B cell (primary cell): Measurements from ENCODE around the gene UNC5B. TPM values are rescaled to one million over a fixed set of nuclear protein-coding genes. Genes with fewer than 3 reads are reported as not detected.

ENCODE experiments used
- ATAC-seq: fragments of 200-7000 bp; cut with Tn5 transposase; one replicate; pipeline ENCODE4 v1.10.0; 2021; ENCODE audit warnings: low read depth, mild to moderate bottlenecking, moderate number of reproducible peaks, moderate library complexity
- CTCF ChIA-PET: fragments of 350-600 bp; sonication (Branson Sonifier 250); formaldehyde crosslinking; loops from one replicate; lab custom pipeline; 2021; ENCODE audit warnings: antibody characterized with exemption, inconsistent platforms; lab: Charles Lee
- POLR2A ChIA-PET: fragments of 350-600 bp; sonication (Branson Sonifier 250); formaldehyde crosslinking; loops from one replicate; lab custom pipeline; 2021; ENCODE audit warnings: antibody characterized with exemption; lab: Charles Lee
- DNase-seq: peaks from one replicate; pipeline ENCODE4 v3.0.0; 2013
- H2AFZ ChIP-seq: 2 replicates; pipeline ENCODE4 v1.6.1; 2012; ENCODE audit warnings: mild to moderate bottlenecking, low read depth, low read length; ENCODE audit not compliant: insufficient read depth, poor library complexity, severe bottlenecking
- H3K27ac ChIP-seq, 2 donors: 1 replicate in 1 of 2; 2 replicates in 1 of 2; pipeline ENCODE4 v1.5.1; 2012 to 2013; ENCODE audit warnings: low read length in 2 of 2, mild to moderate bottlenecking in 2 of 2, moderate library complexity in 1 of 2
- H3K27me3 ChIP-seq, 4 experiments: fragments of 200-600 bp in 1 of 4; sonication (generic) in 1 of 4; replicated peaks in 1 of 4; 1 replicate in 2 of 4; 2 replicates in 2 of 4; pipeline versions ENCODE4 v1.6.1 to v1.7.0; 2013 to 2016; ENCODE audit warnings: low read length in 3 of 4, mild to moderate bottlenecking in 2 of 4, mixed read lengths in 1 of 4, moderate library complexity in 1 of 4; ENCODE audit not compliant: insufficient read depth in 4 of 4, control insufficient read depth in 3 of 4; ENCODE audit errors: control extremely low read depth in 1 of 4
- H3K36me3 ChIP-seq, 2 experiments: replicated peaks in 1 of 2; 1 replicate in 1 of 2; 2 replicates in 1 of 2; pipeline versions ENCODE4 v1.6.1 to v1.7.1; 2013; ENCODE audit warnings: low read length in 1 of 2; ENCODE audit not compliant: insufficient read depth in 2 of 2, control insufficient read depth in 1 of 2; ENCODE audit errors: control extremely low read depth in 1 of 2, extremely low read depth in 1 of 2
- H3K4me1 ChIP-seq, 2 donors: fragments of 200-600 bp in 1 of 2; sonication (generic) in 1 of 2; 1 replicate in 1 of 2; 2 replicates in 1 of 2; pipeline versions ENCODE4 v1.5.1 to v1.6.1; 2013 to 2017; ENCODE audit warnings: low read length in 2 of 2; ENCODE audit not compliant: control insufficient read depth in 2 of 2, insufficient read depth in 2 of 2
- H3K4me2 ChIP-seq: replicated peaks from 2 replicates; pipeline ENCODE3; 2012; ENCODE audit warnings: mild to moderate bottlenecking, low read depth, low read length; ENCODE audit not compliant: poor library complexity, severe bottlenecking
- H3K4me3 ChIP-seq, 5 experiments: fragments of 200-600 bp in 1 of 5; sonication (generic) in 1 of 5; 1 replicate in 3 of 5; 2 replicates in 2 of 5; pipeline versions ENCODE4 v1.5.1 to v1.7.0; 2011 to 2016; ENCODE audit warnings: low read length in 4 of 5, mild to moderate bottlenecking in 4 of 5, low read depth in 2 of 5, control low read depth in 1 of 5, moderate library complexity in 1 of 5; ENCODE audit not compliant: insufficient read depth in 1 of 5; ENCODE audit errors: control extremely low read depth in 1 of 5, extremely low read depth in 1 of 5
- H3K79me2 ChIP-seq: fragments of 200-600 bp; sonication (generic); one replicate; pipeline ENCODE4 v1.6.0; 2016; ENCODE audit warnings: low read length; ENCODE audit not compliant: control insufficient read depth, insufficient read depth
- H3K9ac ChIP-seq: fragments of 200-600 bp; sonication (generic); 2 replicates; pipeline ENCODE4 v1.6.1; 2017; ENCODE audit warnings: mild to moderate bottlenecking, low read length, moderate library complexity
- H3K9me3 ChIP-seq, 3 donors: one replicate each; pipeline versions ENCODE4 v1.6.1 to v1.7.1; 2013; ENCODE audit warnings: low read length in 2 of 3; ENCODE audit not compliant: control insufficient read depth in 2 of 3, insufficient read depth in 1 of 3; ENCODE audit errors: control extremely low read depth in 1 of 3
- H4K20me1 ChIP-seq: 2 replicates; pipeline ENCODE4 v1.6.0; 2012; ENCODE audit warnings: mild to moderate bottlenecking, low read length; ENCODE audit not compliant: insufficient read depth, control insufficient read depth, poor library complexity, severe bottlenecking
- H3K27ac Mint-ChIP-seq: one replicate; pipeline ENCODE4 v1.8.0; 2021; ENCODE audit warnings: mixed read lengths
- H3K27me3 Mint-ChIP-seq: one replicate; pipeline ENCODE4 v1.8.0; 2021; ENCODE audit warnings: mixed read lengths
- H3K4me1 Mint-ChIP-seq: one replicate; pipeline ENCODE4 v1.8.0; 2021; ENCODE audit warnings: mixed read lengths
- H3K4me3 Mint-ChIP-seq: one replicate; pipeline ENCODE4 v1.8.0; 2021; ENCODE audit warnings: mixed read lengths
- H3K9me3 Mint-ChIP-seq: one replicate; pipeline ENCODE4 v1.8.0; 2022; ENCODE audit warnings: mixed read lengths; ENCODE audit not compliant: insufficient read depth
- EZH2 ChIP-seq: IDR thresholded peaks from 2 replicates; pipeline ENCODE4 v1.6.1; 2012; ENCODE audit warnings: borderline replicate concordance, low read depth, mild to moderate bottlenecking, moderate library complexity, low read length; ENCODE audit not compliant: insufficient read depth, poor library complexity, severe bottlenecking
- WGBS: methylation state at CpG from one replicate; pipeline ENCODE4 v1.1.5; 2013; ENCODE audit warnings: missing lambda C conversion rate; ENCODE audit not compliant: insufficient coverage; 5-methylcytosine and 5-hydroxymethylcytosine counted together
- intact Hi-C: fragments of 100-400 bp; cut with micrococcal nuclease; formaldehyde crosslinking; loops from one replicate; pipeline ENCODE4 v1.10.0; 2022
- polyA plus RNA-seq: library from polyadenylated mRNA; depleted of rRNA; stranded (reverse); fragments of >200 nt; gene quantifications from 2 replicates; pipeline ENCODE4 v1.2.3, GENCODE V29; 2012
- total RNA-seq, 2 donors: library from RNA; stranded (reverse); fragments of 120-200 nt in 1 of 2; gene quantifications; 1 replicate in 1 of 2; 2 replicates in 1 of 2; pipeline versions ENCODE4 v1.2.3 to v1.2.4, GENCODE V29; 2013 to 2022
- TF ChIP-seq, protein P1 (sequence below): fragments of 200-600 bp; IDR thresholded peaks from one replicate; pipeline ENCODE4 v1.8.0; 2022; ENCODE audit warnings: antibody characterized with exemption, mild to moderate bottlenecking

UNC5B gene
- total and polyA plus RNA-seq, 2 donors (not counting 1 experiment from before 2014, with no cell fraction given), result not detected

DNA sequence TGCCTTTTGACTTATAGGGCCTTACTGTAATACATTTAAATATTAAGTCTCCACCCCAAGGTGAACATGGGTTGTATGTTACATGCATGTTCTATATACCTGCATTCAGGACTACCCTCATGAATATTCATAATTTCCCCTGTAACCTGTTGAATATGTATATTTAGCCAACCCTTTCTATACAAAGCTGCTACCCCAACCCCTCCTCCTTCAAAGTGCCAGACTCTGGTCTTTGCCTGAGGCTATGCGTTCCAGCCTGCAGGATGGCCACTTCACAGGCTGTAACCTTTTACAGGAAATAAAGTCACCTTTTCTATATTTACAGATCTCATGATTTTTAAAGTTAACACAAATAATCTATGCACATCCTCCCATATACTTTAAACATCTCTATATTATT lies 10.1 kb upstream of the UNC5B start:
- intact Hi-C loops, result no loop called here
- ATAC-seq, result no peak
- peaks cover 41% of the 10 kb centered on the region for H3K27me3 Mint-ChIP-seq
- TF ChIP-seq, protein P1, sequence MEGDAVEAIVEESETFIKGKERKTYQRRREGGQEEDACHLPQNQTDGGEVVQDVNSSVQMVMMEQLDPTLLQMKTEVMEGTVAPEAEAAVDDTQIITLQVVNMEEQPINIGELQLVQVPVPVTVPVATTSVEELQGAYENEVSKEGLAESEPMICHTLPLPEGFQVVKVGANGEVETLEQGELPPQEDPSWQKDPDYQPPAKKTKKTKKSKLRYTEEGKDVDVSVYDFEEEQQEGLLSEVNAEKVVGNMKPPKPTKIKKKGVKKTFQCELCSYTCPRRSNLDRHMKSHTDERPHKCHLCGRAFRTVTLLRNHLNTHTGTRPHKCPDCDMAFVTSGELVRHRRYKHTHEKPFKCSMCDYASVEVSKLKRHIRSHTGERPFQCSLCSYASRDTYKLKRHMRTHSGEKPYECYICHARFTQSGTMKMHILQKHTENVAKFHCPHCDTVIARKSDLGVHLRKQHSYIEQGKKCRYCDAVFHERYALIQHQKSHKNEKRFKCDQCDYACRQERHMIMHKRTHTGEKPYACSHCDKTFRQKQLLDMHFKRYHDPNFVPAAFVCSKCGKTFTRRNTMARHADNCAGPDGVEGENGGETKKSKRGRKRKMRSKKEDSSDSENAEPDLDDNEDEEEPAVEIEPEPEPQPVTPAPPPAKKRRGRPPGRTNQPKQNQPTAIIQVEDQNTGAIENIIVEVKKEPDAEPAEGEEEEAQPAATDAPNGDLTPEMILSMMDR, result no peak
- no peak for TF ChIP-seq EZH2
- Histone ChIP-seq H3K9me3 (peaks cover 0 to 7% (median 2%) of the 10 kb centered on the region in 3 donors), H3K79me2 (no peaks in the 10 kb centered on the region), H3K9ac (no peak overlapping the region), H2AFZ (no peak overlapping the region), H3K4me2 (no peak overlapping the region), H3K27me3 (peaks cover 0 to 7% (median 2%) of the 10 kb centered on the region in 4 experiments), H3K27ac (no peak overlapping the region), H3K4me3 (no peak overlapping the region), H3K4me1 (no peaks in the 10 kb centered on the region), H4K20me1 (no peaks in the 10 kb centered on the region), H3K36me3 (no peaks in the 10 kb centered on the region)
- no peak overlapping the region for H3K27ac Mint-ChIP-seq
- no peak for DNase-seq
- no peak overlapping the region for H3K4me3 Mint-ChIP-seq
- 86% methylated on average over 1 of the region's 1 CpG for WGBS
- ChIA-PET CTCF (no interaction called here), POLR2A (no interaction called here)
- H3K4me1 Mint-ChIP-seq, result no peaks in the 10 kb centered on the region
- peaks cover 5% of the 10 kb centered on the region for H3K9me3 Mint-ChIP-seq

DNA sequence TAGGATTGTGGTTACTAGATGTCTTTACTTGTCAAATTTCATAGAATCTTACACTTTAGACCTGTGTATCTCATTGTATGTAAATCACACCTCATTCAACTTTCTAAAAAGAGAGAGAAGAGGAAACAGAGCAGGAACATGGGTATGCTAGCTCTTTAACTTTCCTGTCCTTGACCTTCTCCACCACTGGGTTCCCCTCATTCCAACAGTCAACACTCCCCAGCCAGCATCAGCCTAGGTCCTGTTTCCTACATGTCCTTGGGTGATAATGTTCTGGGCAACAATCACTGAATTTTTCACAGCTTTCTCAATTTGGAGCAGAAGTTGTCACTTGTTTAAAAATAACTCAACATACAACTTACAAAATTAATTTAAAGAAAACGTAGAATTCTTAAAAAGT lies 9.2 kb upstream of the UNC5B start:
- Histone ChIP-seq H3K27me3 (peaks cover 0 to 8% (median 3%) of the 10 kb centered on the region in 4 experiments), H3K36me3 (no peaks in the 10 kb centered on the region), H3K79me2 (no peaks in the 10 kb centered on the region), H3K4me1 (no peaks in the 10 kb centered on the region), H3K4me3 (no peak overlapping the region), H3K9ac (no peak overlapping the region), H2AFZ (no peak overlapping the region), H4K20me1 (no peaks in the 10 kb centered on the region), H3K9me3 (peaks cover 0 to 3% (median 2%) of the 10 kb centered on the region in 3 donors), H3K27ac (no peak overlapping the region), H3K4me2 (no peak overlapping the region)
- Mint-ChIP-seq H3K27me3 (peaks cover 50% of the 10 kb centered on the region), H3K4me1 (no peaks in the 10 kb centered on the region), H3K27ac (no peak overlapping the region), H3K4me3 (no peak overlapping the region), H3K9me3 (peaks cover 5% of the 10 kb centered on the region)
- DNase-seq (no peak), ATAC-seq (no peak)
- intact Hi-C loops, result no loop called here
- TF ChIP-seq, protein P1, result no peak
- no peak for TF ChIP-seq EZH2
- ChIA-PET POLR2A (no interaction called here), CTCF (no interaction called here)
- WGBS, result 100% methylated on average over 1 of the region's 1 CpG
